ENCODE results near the gene RBPJL.

RBPJL gene

GRCh38 chr20:45344168-45344860 lies 37.7 kb downstream of the RBPJL start:
- TF ChIP-seq, protein P1, sequence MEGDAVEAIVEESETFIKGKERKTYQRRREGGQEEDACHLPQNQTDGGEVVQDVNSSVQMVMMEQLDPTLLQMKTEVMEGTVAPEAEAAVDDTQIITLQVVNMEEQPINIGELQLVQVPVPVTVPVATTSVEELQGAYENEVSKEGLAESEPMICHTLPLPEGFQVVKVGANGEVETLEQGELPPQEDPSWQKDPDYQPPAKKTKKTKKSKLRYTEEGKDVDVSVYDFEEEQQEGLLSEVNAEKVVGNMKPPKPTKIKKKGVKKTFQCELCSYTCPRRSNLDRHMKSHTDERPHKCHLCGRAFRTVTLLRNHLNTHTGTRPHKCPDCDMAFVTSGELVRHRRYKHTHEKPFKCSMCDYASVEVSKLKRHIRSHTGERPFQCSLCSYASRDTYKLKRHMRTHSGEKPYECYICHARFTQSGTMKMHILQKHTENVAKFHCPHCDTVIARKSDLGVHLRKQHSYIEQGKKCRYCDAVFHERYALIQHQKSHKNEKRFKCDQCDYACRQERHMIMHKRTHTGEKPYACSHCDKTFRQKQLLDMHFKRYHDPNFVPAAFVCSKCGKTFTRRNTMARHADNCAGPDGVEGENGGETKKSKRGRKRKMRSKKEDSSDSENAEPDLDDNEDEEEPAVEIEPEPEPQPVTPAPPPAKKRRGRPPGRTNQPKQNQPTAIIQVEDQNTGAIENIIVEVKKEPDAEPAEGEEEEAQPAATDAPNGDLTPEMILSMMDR (IDR thresholded peaks at IDR 0.05; ENCODE audit: extremely low read depth, insufficient read depth, missing control alignments): no peak
- in situ Hi-C loops (cut with MboI; ENCODE audit: low pct_unique_long_range_greater_than_20kb, low sequenced_read_pairs, unreplicated experiment): no loop called here
- DNase-seq (ENCODE audit: low spot score): no peak

GRCh38 chr20:45345104-45345936 lies 38.7 kb downstream of the RBPJL start:
- in situ Hi-C loops (cut with MboI; ENCODE audit: low pct_unique_long_range_greater_than_20kb, low sequenced_read_pairs, unreplicated experiment): no loop called here
- no peak for DNase-seq (ENCODE audit: low spot score)
- TF ChIP-seq, protein P1 (IDR thresholded peaks at IDR 0.05; ENCODE audit: extremely low read depth, insufficient read depth, missing control alignments): no peak

GRCh38 chr20:45346291-45346718 lies 39.7 kb downstream of the RBPJL start:
- in situ Hi-C loops (cut with MboI; ENCODE audit: low pct_unique_long_range_greater_than_20kb, low sequenced_read_pairs, unreplicated experiment): no loop called here
- TF ChIP-seq, protein P1 (IDR thresholded peaks at IDR 0.05; ENCODE audit: extremely low read depth, insufficient read depth, missing control alignments): no peak
- no peak for DNase-seq (ENCODE audit: low spot score)

DNA sequence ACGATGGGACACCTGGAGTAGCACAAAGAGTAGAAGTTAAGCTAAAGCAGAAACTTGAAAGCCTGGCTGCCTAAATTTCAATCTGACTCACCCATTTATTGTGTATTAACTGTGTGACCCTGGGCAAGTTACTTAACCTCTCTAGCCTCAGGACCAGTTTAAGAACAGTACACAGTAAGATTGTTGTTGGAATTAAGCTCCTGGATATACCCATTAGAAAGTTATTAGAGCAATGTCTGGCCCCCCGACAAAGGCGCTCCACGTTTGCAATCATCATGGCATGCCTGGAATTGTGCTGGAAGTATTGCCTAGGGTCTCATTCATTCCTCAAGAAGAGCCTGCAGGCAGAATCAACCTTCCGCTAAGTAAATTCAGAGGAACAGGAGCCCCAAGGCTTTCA lies 40.2 kb downstream of the RBPJL start:
- TF ChIP-seq, protein P1 (IDR thresholded peaks at IDR 0.05; ENCODE audit: extremely low read depth, insufficient read depth, missing control alignments): no peak
- in situ Hi-C loops (cut with MboI; ENCODE audit: low pct_unique_long_range_greater_than_20kb, low sequenced_read_pairs, unreplicated experiment): no loop called here
- DNase-seq (ENCODE audit: low spot score): no peak

DNA sequence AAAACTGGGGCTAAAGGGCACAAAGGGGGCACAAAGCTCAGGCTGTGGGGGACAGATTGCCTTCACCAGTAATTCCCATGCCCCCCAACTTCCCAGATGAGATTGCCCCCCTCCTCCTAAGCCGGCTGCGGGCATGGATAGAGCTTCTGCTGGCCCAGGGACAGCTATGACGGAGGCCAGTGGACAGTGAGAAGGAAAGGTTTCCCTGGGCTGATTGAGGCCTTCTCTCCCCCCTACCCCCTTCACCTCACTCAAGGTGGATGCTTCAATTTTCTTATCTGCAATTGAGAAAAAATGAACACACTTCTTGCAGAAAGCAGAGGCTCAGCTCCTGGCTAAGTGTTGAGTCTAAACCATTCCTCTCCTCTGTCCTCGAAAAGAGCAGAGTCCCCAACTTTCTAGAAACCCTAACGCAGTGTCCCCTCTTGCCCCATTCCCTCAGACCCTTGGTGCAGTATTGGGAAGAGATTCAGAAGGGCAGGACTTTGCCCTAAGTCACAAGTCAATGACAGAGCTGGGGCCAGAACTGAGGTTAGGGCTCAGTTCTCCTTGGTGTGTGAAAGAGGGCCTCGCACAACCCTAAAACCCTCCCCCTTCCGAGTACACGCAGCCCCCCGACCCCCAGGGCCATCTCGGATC lies 40.8 kb downstream of the RBPJL start:
- in situ Hi-C loops (cut with MboI; ENCODE audit: low pct_unique_long_range_greater_than_20kb, low sequenced_read_pairs, unreplicated experiment): no loop called here
- no peak for DNase-seq (ENCODE audit: low spot score)
- TF ChIP-seq, protein P1 (IDR thresholded peaks at IDR 0.05; ENCODE audit: extremely low read depth, insufficient read depth, missing control alignments): no peak

- DNase-seq (ENCODE audit: low spot score): peak; percentile 70
- TF ChIP-seq, protein P1 (IDR thresholded peaks at IDR 0.05; ENCODE audit: extremely low read depth, insufficient read depth, missing control alignments): no peak
- in situ Hi-C loops (cut with MboI; ENCODE audit: low pct_unique_long_range_greater_than_20kb, low sequenced_read_pairs, unreplicated experiment): no loop called here
Measured at GRCh38 chr20:45347936-45348778, 41.5 kb downstream of the RBPJL start, which contains the start of gene SDC4. SDC4 (minus strand) TSS chr20:45348424; CDS start chr20:45348384, 40 bp downstream.

All from GM13977 (cell line).